ENCODE results near the gene IPPK.
"Not testable (repeated sequence)": the region's sequence is repeated elsewhere in the genome, so short reads cannot be mapped to it uniquely, and the experiment has no call there.

IPPK gene

DNA sequence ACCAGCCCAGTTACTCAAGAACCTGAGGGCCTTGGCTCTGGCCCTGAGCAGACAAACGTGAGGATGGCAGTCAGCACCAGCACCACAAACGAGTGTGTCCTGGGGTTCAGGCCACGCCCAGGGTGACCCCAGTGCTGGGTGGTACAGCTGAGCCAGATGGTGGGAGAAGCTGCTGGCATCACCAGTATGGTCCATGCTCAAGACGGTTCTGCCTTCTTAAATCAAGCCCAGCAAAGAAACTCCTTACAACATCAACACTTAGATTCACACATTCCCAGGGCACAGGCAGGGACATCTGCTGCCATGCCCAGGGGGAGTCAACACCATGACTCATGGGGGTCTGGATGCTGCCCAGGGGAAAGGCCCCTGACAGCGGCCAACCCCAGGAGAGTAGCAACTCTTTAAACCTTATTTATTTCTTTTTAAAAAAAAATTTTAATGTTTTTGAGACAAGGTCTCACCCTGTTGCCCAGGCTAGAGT lies 31.3 kb downstream of the IPPK start:
- DNase-seq (ENCODE audit: low read depth, low spot score), result no peak

GRCh38 chr9:92637886-92638620 lies 31.9 kb downstream of the IPPK start:
- DNase-seq (ENCODE audit: low read depth, low spot score), result no peak

DNA sequence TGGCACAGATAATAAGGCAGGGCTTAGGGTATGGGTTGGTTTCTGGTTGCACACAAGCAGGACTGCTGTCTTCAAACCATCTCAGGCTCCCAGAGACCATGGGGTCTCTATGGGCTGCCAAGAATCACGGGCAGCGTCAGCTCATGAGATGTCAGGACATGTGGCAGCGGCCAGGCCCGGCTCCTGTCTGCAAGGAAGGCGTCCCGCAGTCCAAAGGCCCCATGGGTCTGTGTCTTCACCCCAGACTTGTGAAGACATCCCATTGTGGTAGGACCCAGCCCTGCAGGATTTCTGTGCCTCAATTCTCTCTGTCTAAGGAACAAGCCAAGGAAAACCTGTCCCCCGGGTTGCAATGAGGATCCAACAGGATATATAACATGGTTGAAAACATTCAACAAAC lies 32.6 kb downstream of the IPPK start:
- DNase-seq (ENCODE audit: low read depth, low spot score), result no peak

DNA sequence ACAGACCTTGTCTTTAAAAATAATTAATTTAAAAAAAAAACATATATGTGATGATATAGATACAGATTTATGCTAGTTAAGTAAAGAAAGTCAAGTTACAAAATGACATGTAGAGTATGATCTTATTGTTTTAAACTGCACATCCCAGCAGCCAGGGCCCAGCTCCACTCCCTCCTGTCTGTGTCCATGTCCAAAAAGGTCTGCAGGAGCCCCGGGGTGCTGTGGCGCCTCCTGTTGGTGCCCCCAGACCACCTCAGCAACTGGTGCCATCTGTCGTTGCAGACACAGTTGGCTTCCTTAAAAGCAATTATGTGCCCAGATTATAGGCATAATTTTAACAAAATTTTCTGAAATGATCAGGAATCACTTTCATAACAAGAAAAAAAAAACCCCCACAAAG lies 33.3 kb downstream of the IPPK start:
- DNase-seq (ENCODE audit: low read depth, low spot score), result no peak

- no peak for DNase-seq (ENCODE audit: low read depth, low spot score)
Measured at GRCh38 chr9:92635760-92636159, 34.2 kb downstream of the IPPK start.

DNA sequence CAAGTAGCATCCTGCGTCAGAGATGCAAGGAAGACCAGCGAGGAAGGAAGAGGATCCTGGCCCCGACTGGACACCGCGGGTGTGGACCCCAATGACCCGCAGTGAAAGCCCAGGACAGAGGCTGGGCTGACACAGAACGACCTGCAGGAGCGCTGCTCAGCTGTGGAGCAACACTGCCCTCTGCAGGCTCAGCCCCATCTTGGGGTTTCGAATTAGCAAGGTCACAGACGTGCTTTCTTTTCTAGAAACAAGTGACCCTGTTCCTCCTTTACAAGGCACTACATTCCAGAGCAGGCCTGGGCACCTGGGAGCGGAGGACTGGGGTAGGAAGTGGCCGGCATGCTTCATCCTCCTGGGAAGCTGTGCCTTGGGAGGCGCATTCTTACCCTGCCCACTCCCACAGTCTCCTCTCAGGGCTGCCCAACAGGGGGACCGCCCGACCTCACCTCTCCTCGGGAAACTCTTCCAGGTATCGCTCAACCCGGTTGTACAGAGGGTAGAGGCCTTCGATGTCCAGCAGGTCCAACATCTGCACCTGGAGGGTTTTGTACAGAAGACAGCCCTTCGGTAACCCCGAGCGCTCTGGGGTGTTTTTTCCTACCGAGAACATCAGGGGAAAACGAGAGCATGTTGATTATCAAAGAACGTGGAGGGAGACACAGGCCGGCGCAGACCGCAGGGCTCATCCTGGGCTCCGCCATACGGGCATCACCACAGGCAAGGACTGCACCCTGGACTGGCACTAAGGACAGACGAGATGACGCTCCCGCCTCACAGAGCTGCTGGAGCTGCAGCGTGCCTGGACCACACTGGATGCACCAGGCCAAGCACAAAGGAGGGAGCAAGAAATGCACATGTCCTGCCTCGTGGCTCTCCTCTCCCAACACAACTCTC lies 35.0 kb downstream of the IPPK start:
- peak; percentile 91 for DNase-seq (ENCODE audit: low read depth, low spot score)

GRCh38 chr9:92633614-92634278 lies 36.2 kb downstream of the IPPK start:
- DNase-seq (ENCODE audit: low read depth, low spot score), result no peak

DNA sequence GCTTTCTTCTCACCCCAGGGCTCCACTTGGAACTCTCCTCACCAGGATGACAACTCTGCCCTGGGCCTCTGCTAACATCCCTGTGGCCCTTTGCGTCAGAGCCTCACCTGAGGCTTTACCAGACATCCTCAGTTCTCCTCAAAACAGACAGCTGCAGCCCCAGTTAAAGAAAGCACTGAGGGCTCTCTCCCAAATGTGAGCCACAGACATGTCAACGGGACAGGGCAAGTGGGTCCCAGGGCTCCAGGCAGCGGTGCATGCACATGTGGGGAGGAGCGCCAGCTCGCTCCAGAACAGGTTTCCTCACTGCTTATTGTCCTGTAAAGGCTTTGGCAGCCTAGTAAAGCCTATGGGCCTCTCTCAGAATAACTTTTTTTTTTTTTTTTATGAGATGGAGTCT lies 37.3 kb downstream of the IPPK start:
- DNase-seq (ENCODE audit: low read depth, low spot score), result no peak

DNA sequence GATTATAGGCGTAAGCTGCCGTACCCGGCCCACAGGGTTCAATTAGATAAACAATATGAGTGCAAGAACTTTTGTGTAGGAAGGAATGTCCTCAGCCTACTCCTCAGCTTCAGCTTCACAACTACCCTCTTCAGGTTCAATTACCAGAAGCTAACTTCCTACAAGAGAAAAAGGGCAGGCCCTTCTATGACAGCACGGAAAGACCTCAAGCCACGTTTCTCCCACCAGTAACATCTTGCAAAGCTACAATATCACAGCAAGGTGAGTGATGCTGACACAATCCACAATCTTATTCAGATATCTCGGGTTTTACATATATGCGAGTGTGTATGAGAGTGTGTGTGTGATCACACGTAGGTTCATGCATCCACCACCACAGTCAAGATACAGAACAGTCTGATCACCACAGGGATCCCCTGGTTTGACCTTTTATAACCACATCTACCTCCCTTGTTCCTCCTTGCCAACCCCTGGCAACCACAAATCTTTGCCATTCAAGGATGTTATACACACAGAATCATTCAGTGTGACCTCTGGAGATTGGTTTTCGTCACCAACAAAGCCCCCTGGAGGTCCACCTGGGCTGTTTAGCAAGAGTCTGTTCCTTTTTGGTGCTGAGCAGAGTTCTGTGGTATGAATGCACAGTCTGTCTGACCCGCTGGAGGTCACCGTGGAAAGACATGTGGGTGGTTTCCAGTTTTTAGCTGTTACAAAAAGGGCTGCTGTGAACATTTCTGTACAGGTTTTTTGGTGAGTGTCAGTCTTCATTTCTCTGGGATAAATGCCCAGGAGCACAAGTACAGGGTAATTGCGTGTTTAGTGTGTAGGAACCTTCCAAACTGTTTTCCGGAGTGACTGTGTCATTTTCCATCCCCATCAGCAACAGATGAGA lies 38.2 kb downstream of the IPPK start:
- DNase-seq (ENCODE audit: low read depth, low spot score), result no peak

DNA sequence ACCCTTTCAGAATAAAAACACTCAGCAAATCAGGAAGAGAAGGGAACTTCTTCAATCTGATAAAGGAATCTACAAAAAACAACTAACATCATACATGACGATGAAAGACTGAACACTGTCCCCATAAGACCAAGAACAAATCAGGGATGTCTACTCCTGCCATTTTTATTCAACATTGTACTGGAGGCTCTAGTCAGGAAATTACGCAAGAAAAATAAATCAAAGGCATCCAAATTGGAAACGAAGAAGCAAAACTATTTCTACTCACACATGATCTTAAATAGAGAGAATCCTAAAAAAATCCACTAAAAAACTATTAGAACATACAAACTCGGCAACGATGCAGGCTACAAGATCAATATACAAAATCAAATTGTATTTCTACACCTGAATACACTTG lies 42.3 kb downstream of the IPPK start:
- no peak for DNase-seq (ENCODE audit: low read depth, low spot score)

DNA sequence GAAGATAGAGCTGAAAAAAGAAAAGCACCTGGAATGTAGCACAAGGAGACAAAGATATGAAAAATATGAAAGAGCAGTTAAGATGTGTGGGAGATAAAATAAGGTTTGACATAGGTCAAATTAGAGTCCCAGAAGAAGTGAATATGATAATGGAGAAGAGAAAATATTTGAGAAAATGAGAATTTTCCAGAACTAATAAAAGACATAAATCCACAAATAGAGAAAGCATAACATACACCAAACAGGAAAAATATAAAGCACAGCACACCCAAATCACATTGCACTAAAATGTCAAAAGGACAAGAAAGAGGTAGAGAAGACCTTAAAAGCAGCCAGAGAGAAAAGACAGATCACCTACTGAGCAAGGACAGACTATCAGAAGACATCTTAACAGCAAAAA lies 43.4 kb downstream of the IPPK start:
- DNase-seq (ENCODE audit: low read depth, low spot score), result no peak

DNA sequence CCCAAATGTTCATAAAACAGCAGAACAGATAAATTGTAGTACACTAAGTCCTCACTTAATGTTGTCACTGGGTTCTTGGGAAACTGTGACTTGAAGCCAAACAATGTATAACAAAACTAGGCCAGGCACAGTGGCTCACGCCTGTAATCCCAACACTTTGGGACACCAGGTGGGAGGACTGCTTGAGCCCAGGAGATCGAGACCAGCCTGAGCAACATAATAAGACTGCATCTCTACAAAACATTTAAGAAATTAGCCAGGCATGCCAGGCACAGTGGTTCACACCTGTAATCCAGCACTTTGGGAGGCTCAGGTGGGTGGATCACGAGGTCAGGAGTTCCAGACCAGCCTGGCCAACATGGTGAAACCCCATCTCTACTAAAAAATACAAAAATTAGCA lies 46.0 kb downstream of the IPPK start:
- not testable (repeated sequence) for DNase-seq (ENCODE audit: low read depth, low spot score)

- DNase-seq (ENCODE audit: low read depth, low spot score), result no peak
Measured at GRCh38 chr9:92620845-92621244, 49.1 kb downstream of the IPPK start.

DNA sequence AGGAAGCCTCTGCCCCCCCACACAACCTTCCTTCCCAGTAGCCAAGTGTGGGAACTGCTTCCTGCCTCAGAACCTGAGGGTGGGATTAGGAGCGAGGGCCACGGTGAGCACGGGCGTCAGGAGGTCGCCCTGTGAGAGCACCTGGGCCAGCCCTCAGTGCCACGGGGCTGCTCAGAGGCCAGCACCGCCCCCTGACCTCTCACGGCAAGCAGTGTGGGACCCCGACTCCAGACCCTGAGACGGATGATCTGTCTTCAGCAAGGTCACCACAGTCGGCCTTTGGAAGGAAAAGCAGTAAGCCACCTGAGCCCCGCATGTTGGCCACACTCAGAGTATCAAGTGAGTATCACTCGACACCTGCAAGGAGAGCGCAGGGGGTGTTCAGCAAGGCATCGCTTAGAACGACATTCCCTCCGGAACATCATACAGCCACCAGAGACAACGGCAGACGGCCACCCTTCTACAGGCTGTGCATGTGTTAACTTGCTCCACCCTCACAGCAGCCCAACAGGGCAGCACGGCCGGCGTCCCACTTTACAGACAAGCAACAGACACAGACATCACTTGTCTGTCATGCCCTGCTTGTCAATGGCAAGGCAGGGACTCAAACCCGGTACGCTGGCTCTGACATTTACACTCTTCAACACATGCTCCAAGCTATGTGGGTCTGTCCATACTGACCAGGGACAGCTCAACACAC lies 50.2 kb downstream of the IPPK start:
- no peak for DNase-seq (ENCODE audit: low read depth, low spot score)

DNA sequence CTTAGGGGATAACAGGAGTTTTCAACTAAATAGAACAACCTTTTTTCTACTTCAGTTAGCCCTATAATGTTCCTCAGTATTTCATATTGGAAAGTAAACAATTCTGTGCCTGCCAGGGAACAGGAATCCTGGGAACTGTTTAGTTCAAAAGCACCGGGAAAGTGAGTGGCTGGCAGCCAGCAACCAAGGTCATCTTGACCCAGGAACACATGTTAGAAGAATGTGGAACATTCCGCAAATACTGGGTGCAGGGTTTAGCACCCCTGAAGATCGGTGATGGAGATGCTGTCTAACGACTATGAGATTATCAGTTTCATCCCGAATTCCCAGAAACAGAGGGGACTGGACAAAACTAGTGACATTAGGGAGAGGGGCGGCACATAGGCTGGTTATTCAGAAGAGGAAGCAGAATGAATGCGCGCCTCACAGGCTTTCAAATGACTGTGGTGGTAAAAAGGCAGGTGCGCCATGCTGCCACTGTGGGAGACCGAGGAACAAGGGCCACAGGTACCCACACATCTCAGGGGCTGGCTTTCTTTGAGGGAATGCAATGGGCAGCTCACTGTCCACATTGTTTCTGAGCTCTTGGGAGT lies 51.2 kb downstream of the IPPK start:
- no peak for DNase-seq (ENCODE audit: low read depth, low spot score)

DNA sequence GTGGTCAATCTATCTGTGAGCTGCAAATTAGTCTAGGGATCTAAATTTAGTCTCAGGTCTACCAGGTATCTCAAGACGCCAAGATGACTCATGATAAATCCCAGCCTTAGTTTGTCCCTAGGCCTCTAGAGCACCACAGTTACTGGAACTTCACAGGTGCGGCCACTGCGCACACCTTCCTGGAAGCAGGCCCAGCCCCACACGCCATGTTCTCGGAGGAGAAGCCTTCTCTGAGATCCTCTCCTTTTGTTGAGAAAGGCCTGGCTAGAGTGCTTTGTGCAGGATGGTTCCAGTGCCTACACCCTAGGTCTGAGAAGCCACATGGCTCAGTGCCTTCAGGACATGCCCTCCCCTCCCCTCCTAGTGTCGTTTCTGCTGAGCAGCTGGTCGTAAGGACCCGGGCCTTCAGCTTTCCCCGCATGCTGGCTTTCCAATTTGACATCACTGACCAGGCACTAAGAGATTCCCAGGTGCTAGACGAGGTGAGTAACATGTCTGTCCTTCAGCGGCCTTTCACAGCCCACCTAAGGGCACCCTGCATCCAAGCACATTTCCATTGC lies 51.9 kb downstream of the IPPK start:
- DNase-seq (ENCODE audit: low read depth, low spot score), result no peak

DNA sequence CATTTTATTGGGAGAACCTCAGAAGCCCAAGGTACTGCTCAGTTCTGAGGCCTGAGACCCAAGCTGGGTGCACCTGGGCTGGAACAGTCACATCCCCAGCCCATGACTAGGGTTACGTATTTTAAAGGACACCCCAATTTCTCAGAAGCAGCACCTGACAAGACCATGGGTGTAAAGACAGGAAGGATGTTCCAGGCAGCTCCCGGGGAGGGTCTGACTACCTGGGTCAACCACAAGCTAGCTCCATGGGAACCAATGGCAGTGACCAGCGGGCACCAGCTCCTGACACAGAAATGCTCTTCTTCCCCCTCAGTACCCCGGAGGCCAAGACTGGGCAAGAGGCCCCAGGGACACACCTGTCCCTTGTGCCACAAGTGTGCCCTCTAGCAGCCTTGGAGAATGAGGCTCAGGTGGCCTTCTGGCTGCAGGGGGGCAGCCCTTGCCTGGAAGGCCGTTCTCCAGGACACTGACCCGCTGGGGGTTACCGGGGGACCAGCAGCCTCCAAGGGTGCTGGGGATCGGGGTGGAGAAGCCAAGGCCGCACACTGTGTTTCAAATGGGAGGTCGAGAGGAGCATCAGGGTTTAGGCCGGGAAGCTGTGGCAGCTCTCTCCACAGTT lies 52.6 kb downstream of the IPPK start:
- no peak for DNase-seq (ENCODE audit: low read depth, low spot score)

GRCh38 chr9:92616655-92617111 lies 53.2 kb downstream of the IPPK start:
- no peak for DNase-seq (ENCODE audit: low read depth, low spot score)

DNA sequence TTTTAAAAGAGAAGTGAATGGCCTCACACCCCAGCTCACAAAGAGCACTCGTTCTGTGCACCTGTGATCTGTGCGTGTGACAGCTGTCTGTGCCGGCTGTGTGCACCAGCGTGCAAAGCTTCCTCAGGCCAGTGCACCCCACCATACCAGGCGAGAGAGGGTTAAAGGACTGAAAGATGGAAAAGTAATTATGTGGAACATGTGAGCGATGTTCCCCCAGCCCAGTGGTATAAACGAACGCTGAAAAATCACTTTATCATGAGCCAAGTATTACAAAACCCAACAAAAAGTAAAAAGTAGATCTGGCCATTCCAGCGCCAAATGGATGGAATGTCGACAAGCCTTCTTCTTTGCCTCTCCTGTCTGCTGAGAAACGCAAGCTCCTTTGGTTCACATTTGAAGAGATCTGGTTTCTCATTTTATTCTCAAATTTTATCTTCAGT lies 53.7 kb downstream of the IPPK start:
- DNase-seq (ENCODE audit: low read depth, low spot score), result no peak
